ENCODE measurements around the gene SAP30L.

SAP30L gene

DNA sequence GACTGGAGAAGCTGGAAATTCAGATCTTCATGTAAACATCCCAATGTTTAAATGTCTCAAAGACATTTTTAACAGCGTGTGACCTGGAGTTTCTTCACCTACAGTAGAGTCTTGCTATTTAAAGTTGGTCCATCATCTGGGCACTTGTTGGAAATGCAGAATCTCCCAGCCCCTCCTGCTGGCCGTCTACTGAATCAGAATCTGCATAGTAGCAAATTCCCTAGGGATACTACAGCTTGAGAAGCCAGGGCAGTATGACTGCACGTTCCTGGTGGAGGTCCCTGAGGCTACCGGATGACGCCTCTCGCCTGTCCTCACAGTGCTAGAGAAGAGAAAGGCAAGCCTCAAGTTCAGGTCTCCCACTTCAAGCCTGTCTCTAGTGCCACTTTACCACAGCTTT lies 15.7 kb downstream of the SAP30L start:
- in situ Hi-C loops (cut with MboI; ENCODE audit: low sequenced_read_pairs) = no loop called here

DNA sequence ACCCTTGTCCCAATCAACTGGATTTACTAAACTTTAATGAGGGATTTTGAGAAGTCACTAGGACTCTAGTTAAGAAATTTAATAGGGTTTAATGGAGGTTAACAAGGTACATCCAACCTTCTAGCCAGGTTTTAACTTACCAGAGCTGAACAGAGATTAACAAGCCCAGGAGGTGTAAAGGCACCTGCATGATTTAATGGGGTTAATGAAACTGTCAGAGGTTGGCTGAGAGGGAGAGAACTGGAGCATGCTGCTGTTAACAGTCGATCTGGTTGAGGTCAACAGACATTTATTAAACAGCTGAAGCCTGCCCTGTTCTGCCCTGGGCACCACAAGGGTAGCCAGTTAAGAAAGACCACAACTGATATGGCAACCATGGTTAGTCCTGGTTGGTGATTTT lies 18.6 kb downstream of the SAP30L start:
- in situ Hi-C loops (cut with MboI; ENCODE audit: low sequenced_read_pairs) = no loop called here

DNA sequence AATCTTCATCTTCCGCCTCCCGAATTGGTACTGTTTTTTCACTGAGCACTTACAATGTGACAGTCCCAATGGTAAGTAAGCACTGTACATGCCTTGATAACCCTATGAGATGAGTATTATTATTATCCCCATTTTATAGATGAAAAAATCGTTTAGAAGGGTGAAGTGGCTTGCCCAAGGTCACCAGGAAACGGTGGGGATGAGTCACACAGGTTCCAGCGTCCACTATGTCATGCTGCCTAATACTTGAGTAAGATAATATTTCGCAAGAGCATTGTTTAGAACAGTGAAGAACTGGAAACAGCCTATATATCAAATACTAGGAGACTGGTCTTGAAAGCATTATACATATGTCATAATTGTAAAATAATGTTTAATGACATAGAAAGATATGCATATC lies 19.4 kb downstream of the SAP30L start:
- in situ Hi-C loops (cut with MboI; ENCODE audit: low sequenced_read_pairs) = no loop called here

DNA sequence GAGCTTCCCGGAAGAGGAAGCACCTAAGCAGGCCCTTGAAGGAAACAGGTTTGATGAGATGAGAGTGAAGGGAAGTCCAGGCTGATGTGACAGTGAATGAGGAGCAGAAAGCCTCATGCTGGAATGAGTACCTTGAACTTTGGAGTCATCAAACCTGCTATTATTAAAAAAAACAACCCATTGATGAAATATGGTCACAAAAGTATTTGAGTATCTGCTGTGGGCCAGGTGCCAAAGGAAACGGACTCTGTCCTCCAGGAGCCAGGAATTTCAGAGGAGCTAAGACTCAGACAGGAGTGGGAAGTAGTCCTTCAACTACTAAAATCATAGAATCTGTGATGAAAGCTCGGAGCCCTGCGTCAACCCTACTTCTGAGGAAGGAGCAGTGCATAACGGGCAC lies 20.4 kb downstream of the SAP30L start:
- in situ Hi-C loops (cut with MboI; ENCODE audit: low sequenced_read_pairs) = no loop called here

DNA sequence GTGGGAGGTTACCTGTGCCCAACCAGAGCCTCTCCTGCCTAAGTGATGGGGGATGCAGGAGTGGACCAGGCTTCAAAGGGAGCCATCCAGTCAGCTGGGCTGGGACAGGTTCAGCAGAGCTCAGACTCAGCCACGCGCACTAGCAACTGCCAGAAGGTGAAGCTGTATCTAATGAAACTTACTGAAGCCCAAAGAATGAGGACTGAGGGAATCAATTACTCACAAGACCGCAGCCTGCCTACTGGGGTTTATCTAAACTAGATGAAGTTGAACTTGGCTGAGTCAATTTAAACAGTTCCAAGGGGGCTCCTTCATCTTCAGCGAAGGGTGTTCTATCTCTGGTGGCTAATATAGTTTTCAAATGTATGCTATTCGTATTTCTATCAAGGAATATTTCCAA lies 20.9 kb downstream of the SAP30L start:
- in situ Hi-C loops (cut with MboI; ENCODE audit: low sequenced_read_pairs) = no loop called here

DNA sequence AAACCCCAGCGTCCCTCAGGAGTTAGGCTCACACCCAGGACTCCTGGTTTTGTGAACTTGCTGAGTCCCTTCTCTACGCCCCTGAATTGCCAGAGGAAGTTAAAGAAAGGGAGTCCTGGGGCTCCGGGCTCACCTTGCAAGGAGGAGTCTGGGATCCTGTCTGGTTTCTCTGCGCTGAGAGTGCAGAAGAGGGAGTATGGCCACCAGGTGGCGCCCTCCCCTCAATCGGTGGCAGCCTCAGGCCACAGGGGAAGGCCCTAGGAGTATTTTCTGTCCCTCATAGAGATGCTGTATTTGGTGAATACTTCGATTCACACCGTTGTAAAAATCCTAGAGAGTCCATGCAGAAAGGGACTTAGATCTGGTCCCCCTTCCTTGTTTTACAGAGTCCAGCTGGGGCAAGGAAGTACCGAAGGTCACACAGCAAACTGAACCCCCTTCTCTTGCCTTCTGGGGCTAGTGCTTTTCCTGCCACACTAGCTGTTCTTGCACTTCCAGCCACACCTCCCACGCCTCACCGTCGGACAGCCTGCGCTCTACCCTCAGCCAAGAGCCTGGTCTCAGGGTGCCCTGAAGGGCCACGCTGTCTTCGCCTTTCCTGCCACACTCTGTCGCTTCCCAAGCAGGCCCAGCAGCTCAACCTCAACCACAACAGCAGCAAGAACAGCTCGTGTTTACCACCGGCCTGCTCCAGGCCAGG lies 22.0 kb downstream of the SAP30L start:
- in situ Hi-C loops (cut with MboI; ENCODE audit: low sequenced_read_pairs) = no loop called here

DNA sequence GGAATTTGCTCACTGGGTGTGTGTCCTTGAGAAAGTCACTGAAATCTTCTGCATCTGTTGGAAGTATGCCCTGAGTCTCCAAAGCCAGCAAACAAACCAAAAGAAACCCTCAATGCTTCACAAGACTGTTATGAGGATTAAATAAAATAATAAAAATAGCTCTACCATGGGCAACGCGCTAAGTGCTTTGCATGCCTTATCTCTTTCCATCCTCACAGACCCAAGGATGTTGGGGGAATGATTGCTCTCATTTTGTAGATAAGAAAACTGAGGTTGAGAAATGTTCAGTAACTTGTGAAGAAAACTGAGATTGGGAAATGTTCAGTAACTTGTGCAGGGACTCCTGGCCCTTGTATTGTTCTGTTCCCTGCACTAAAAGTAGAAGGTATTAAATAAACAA lies 24.3 kb downstream of the SAP30L start:
- in situ Hi-C loops (cut with MboI; ENCODE audit: low sequenced_read_pairs) = no loop called here

DNA sequence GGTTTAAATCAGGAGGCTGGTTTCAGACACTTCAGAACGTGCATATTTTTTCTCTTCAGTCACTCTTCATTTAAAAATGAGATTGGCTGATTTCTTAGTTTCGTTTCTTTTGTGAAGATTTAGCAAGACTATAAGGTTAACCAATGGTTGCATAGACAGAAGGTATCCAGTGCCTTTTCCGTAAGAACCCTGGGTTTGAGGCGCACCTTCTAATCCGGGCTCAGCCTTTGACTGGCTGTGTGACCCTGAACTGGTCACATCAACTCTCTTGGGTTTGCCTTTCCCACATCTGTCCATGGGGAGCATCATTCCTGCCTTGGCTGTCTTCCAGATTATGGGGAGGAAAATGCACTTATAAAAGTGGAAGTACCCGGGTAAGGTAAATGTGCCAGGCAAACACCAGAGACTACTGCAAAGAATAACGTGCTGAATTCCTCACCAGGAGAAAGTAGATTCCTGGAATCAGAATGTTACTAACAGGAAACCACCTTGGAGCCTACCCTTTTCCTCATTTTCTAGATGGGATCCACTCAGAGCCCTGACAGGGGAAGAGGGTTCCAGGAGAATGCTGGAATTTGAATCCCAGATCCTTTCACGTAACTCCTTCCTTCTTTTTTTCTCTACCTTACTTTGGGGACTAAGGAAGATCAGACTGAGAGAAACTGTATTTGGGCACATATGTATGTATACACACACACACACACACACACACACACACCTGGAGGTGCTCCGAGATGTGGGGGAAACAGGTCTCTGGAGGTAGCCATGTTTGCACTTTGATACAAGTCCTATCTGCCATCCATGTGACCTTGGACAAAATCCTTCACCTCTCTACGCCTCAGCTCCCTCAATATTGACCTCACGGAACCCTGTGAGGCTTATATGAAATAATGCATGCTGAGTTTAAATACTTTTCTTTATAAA lies 25.4 kb downstream of the SAP30L start:
- in situ Hi-C loops (cut with MboI; ENCODE audit: low sequenced_read_pairs) = no loop called here

DNA sequence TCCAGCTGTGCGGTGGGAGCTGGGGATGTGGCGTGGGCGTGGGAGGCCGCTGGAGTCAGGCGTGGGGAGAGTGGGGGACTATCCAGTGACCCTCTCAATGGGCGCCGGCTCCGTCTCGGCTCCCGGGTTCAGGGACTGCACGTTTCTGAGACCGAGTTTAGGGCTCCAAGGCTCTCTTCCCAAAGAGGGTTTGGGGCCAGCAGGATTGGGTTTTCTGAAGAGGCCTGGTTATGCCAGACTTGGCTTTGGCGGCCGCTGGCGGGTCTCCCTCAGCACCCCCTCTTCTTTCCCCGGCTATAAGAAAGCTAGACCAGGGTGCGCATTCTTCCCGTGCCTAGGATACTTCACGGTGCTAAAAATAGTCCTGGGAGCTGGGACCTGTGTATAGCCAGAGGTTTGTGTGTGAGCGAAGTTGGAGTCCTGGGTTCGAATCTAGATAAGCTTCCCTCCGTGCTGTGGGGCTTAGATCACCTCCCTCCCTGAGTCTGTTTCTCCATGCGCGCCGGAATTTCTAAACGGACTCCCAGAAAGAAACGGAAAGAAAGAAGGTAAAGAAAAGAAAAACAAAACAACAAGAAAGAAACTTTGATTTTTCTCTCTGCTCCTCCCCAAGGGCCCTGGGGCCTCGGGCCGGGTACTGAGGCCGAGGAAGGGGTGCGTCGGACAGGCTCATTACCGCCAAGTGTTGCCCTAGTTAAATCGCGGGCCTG lies 27.2 kb downstream of the SAP30L start:
- in situ Hi-C loops (cut with MboI; ENCODE audit: low sequenced_read_pairs) = no loop called here

DNA sequence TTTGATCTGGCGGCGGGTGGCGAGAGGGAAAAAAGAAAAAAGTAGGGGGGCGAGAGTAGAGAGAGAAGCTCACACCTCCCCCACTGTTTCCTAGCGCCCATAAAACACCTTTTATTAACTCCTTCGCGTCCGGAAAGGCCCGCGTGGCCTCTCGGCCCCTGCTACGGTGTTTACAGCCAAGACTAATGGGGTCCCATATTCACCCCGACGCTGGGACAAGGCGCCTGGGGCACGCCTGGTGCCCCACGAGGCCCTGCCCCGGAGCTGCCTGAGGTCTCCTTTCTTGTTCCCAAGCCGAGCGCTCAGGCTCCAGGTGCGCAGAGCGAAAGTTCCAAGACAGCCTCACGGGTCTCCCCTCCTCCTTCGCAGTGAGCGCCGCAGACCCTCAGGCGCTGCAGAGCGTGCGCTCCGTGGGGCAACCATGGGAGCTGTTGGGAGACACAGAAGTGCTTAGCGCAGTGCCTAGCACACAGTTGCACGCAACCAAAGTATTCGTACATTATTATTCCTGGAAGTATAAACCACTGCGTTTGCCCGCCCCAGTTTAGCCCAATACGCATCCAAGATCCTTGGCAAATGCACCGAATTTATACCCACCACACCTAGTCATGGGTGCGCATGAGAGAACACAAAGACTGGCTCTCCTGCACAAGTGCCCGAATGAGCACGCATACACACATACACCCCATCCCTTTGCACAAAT lies 27.9 kb downstream of the SAP30L start:
- in situ Hi-C loops (cut with MboI; ENCODE audit: low sequenced_read_pairs) = no loop called here

DNA sequence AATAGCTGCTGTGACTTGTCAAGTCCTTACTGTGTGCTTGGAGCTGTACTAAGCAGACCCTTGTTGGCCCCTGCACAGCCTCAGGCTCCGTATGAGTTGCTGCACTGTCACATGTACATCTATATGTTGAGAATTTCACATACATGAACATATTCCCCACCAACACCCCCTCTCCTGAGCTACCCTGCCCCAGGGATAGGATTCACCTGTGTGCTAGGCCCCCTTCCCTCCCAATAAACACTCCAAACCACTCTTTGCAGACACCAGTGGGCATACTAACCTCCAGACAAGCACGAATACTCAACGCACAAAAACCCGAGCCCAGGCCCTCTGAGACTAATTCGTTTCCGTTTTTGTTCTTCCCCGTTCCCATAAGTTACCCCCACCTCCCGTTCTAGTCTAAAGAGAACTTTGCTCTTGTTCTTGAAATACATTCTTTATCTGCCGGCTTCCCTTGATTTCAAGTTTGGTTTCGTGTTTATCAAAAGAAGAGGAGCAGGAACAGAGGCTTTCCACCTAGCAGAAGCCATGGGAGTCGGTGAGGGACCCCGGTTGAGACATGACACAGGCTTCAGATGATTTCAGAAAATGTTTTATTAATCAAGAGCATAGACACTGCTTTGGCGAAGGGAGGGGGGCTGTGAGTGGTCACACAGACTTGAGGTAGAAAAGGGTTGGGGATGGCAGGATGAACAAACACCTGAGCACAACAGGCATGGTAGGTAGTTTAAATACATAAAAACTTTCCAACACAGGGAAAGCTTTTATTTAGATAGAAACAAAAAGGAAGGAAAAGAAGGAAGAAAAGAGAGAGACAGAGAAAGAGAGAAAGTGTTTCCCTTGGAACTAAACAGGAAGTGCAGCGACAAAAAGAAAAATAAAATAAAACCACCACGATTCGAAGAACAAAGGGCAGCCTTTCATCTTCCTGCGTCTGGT lies 28.9 kb downstream of the SAP30L start:
- in situ Hi-C loops (cut with MboI; ENCODE audit: low sequenced_read_pairs) = no loop called here

DNA sequence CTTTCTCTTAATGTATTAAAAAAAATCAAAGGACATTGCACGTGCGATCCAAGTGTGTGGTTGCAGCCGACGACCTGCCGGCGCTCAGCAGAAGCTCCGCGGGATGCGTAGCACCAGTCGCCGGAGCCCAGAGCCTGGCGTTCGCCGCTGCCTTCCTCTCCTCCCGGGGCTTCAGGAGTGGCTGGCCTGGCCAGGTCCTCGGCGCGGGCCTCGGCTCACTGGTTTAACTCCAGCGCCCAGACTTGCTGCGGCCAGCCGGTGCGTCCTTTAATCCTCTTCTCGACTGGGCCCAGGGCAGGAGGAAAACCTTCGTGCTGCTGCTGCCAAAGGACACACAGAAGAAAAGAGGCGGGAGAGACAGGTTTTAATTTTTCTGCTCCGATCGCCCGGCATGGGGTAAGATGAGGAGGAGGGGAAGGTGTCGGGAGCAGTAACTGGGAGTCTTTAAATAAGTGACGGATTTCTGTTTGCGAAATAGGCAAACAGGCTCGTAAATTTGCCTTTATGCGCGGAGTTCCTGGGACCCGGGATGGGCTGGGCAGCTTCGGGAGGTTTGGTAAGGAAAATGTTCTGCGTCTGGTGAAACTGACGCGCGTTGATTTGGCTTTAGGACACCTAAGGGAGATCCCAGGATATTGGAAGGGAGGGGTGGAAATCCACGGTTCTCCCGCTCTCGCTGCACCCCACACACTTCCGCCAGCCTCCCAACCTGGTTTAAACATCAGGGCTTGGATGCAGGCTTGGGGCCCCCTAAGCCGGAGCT lies 30.0 kb downstream of the SAP30L start:
- in situ Hi-C loops (cut with MboI; ENCODE audit: low sequenced_read_pairs) = no loop called here

DNA sequence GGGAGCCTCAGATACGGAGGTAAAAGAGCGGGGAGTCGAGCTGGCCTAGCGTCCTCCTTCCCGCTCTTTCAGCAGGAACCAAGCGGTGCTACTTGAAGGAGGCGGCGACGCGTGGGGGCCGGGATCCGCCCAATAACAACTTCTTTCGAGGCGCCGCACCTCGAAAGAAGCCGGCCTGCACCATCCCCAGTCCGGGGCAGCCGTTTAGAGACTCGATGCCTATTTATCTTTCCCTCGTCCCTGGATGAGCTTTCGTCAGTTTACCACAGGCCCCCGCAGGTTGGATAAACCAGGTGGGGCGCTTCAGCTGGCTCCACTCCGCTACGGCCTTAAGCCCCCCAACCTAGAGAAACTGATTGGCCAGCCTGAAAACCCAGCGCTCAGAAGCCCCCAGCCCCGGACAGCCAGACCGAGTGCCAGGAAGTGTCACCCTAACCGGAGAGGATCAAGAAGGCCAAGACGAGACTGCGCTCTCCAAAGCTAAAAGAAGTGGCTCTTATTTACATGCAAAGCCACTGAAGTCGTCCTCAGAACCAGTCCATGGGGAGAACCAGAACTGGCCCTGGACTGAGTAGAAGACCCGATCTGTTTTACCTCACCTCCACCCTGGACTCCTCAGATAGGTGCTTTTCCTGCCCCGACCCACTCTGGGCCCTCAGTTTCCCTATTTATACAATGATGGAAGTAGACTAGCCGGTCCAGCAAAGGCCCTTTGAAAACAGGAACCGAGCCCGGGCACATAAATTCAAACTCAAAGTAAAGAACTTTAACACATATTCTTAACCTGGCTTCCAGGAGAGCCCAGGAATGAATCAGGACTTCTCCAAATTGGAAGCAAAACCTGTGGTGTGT lies 30.8 kb downstream of the SAP30L start:
- in situ Hi-C loops (cut with MboI; ENCODE audit: low sequenced_read_pairs) = no loop called here

DNA sequence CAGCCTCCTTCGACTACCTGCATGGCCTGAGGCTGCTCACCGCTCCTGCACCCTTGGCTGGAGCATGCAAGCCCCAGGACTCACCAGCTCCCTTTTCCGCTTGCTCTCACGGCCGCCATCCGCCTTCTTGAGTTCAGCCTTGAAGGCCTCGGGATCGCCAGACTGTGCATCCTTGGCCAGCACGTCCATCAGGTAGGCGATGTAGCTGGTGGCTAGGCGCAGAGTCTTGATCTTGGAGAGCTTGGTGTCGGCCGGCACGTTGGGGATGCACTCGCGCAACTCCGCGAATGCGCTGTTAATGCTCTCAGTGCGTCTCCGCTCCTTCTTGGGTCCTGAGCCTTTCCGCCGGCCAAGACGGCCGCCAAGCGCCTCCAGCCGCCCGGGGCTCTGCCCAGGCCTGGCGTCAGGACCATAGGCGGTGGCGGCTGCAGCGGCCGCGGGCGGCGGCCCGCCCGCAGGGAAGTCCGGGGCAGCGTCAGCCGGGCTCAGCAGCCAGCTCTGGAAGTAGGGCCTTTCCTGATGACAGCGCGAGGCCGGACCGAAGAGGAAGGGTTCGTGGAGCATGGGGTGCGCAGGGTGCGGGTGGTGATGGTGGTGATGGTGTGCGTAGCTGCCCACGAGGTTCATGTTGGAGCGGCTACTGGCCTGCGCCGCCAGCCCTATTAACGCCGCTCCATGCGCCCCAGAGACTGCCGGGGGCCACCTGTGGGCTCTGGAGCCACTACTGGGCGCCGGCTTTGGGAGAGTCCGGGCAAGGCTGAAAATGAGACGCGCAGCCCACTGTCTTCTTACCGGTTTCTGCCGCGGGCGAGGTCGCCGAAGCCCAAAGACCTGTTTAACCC lies 31.8 kb downstream of the SAP30L start:
- in situ Hi-C loops (cut with MboI; ENCODE audit: low sequenced_read_pairs) = no loop called here

DNA sequence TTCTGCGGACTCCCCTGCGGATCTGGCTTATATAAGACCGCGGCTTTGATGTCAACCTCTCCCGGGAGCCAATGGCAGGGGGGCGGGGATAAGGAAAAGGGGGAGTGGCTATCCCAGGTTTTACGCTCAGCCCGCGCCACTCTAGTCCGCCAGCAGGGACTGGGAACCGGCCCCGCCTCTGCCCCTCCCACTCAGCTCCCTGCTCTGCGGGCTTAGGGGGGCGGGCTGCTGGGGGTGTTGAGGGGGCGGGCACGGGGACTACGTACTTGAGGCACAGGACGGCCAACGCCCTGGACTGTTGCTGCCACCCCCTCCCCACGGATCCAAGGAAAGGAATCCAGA lies 32.4 kb downstream of the SAP30L start, which contains the start of gene HAND1:
TSS of gene HAND1 (minus strand) at position 4 of the 342 bp plus-strand sequence. CDS start 219 bp downstream, outside the sequence.
- in situ Hi-C loops (cut with MboI; ENCODE audit: low sequenced_read_pairs) = no loop called here

DNA sequence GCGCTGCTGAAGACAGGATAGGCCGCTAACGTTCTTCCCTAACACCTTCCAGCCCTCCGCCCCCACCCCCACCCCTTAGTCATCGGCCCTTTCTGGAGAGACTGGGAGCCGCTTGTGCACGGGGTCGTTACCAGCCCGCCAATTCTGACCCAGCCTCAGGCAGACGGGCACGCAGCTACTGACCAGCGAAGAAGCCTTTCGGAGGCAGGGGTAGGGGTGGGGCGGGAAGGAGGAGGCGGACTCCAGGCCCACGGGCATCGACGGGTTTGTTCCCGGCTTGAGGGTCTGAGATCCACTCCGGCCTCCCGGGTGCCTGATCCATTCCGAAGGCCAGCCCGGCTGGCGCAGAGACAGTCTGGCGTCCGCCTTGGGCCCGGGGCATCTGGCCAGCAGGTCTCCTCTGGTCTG lies 33.0 kb downstream of the SAP30L start:
- in situ Hi-C loops (cut with MboI; ENCODE audit: low sequenced_read_pairs) = no loop called here

DNA sequence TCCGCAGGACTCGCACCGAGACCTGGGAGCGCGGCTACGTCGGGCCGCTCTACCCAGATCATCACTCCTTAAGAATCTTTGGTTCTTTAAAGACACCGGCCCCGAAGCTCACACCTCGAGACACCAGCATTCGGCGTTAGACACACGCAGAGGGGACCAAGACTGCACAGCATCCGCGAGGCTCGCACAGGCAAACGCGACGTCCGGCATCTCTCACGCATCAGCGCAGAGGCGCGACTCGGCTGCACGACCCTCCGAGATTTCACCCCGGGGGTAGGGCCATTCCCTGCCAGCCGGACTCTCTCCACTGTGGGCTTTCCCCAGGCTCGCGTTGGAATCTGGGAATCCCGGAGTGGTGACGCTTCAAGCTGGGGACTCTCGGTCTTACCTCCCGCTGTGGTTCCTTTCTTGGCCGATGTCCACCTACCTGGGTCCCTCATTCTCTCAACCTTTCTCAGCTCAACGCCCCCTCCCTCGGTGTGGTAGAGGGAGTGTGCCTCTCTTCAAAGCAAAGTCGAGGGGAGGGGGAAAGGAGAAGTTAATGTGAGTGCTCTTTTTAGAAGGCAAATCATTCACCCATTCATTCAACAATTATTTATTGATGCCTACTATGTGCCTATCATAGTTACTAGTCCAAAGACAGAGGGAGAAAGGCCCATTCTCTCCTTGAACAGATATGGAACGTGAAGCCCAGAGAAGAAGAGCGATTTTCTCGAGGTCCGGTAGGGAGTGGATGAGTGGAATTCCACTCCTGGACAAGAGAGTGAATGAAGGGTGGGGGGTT lies 33.6 kb downstream of the SAP30L start:
- in situ Hi-C loops (cut with MboI; ENCODE audit: low sequenced_read_pairs) = no loop called here
